Activated CD8-positive, alpha-beta T cell treated with anti-CD3 and anti-CD28 coated beads for 36 hours (primary cell): Measurements from ENCODE around the gene NBPF4. TPM values are rescaled to one million over a fixed set of nuclear protein-coding genes. Genes with fewer than 3 reads are reported as not detected.

Experiments
- ATAC-seq: fragments of 200-7000 bp; cut with Tn5 transposase; one replicate; pipeline ENCODE4 v1.10.0; 2021; ENCODE audit warnings: mild to moderate bottlenecking, moderate library complexity
- CTCF ChIA-PET: fragments of 350-600 bp; sonication (Branson Sonifier 250); formaldehyde crosslinking; loops from one replicate; lab custom pipeline; 2021; ENCODE audit warnings: antibody characterized with exemption; lab: Charles Lee
- POLR2A ChIA-PET: fragments of 350-600 bp; sonication (Branson Sonifier 250); formaldehyde crosslinking; loops from one replicate; lab custom pipeline; 2021; ENCODE audit warnings: antibody characterized with exemption; lab: Charles Lee
- DNase-seq: peaks from one replicate; pipeline ENCODE4 v3.0.0-alpha.2; 2020
- H3K27ac Mint-ChIP-seq: one replicate; pipeline ENCODE4 v1.8.0; 2021; ENCODE audit warnings: mild to moderate bottlenecking, mixed read lengths
- H3K27me3 Mint-ChIP-seq: one replicate; pipeline ENCODE4 v1.8.0; 2021; ENCODE audit warnings: mixed read lengths
- H3K36me3 Mint-ChIP-seq: one replicate; pipeline ENCODE4 v1.8.0; 2021; ENCODE audit warnings: low read depth, mixed read lengths
- H3K4me1 Mint-ChIP-seq: one replicate; pipeline ENCODE4 v1.8.0; 2021; ENCODE audit warnings: low read depth, mixed read lengths
- H3K4me3 Mint-ChIP-seq: one replicate; pipeline ENCODE4 v1.8.0; 2021; ENCODE audit warnings: mild to moderate bottlenecking, moderate library complexity, mixed read lengths
- H3K9me3 Mint-ChIP-seq: one replicate; pipeline ENCODE4 v1.8.0; 2021; ENCODE audit warnings: mixed read lengths
- CTCF ChIP-seq: fragments of 200-600 bp; IDR thresholded peaks from one replicate; pipeline ENCODE4 v1.8.0; 2022; ENCODE audit warnings: antibody characterized with exemption, mild to moderate bottlenecking
- intact Hi-C: fragments of 100-400 bp; cut with micrococcal nuclease; formaldehyde crosslinking; loops from one replicate; pipeline ENCODE4 v1.10.0; 2022
- total RNA-seq, 2 experiments: library from RNA; stranded (reverse); gene quantifications; one replicate each; pipeline ENCODE4 v1.2.3, GENCODE V29; 2021

NBPF4 gene
- total RNA-seq, 2 experiments from 2014 or later: not detected

DNA sequence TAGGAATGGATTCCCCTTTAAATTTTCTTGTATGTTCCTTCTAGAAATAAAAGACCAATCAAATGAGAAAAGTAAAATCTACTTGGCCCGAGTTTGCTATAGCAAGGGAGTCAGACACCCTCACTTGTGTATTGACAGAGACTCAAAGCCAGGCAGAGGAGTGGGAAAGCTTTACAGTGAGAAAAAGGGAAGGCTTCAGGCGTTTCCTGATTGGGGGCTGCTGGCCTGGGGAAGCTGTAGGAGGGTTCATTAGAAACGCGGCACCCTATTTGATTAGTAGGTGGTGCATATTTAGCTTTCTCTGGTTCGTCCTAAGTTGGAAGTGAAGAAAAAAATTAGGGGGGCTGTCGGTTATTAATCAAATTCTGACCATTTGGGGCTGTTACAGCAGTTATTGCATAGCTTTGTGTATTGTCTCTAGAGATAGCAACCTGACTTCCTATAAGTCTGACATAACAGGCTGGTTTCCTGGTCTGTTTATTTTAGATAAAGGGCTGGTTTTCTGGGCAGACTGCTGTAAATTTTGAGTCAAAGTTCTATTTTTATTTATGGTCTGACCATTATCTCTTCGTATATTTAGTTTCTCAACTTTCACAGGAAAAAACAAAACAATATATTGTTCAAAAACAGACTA lies 53.8 kb downstream of the NBPF4 start:
- H3K4me1 Mint-ChIP-seq: peaks cover 12% of the 10 kb centered on the region
- ChIA-PET POLR2A (interaction anchor here (1.0 kb wide), 1 partner anchor 10 kb away, joined by 3 read pairs; the partner anchor contains the start of gene SLC25A24), CTCF (interaction anchor here (0.6 kb wide), 1 partner anchor 373 kb away, joined by 3 read pairs; no protein-coding TSS in a partner anchor)
- ATAC-seq (no peak), DNase-seq (no peak)
- TF ChIP-seq CTCF: no peak
- no peaks in the 10 kb centered on the region for H3K27me3 Mint-ChIP-seq
- H3K27ac Mint-ChIP-seq: no peak overlapping the region
- no peak overlapping the region for H3K4me3 Mint-ChIP-seq
- peaks cover 27% of the 10 kb centered on the region for H3K36me3 Mint-ChIP-seq
- intact Hi-C loops: no loop called here
- peaks cover 12% of the 10 kb centered on the region for H3K9me3 Mint-ChIP-seq

- no peak for TF ChIP-seq CTCF
- Mint-ChIP-seq H3K27me3 (no peaks in the 10 kb centered on the region), H3K4me1 (peaks cover 12% of the 10 kb centered on the region), H3K27ac (peak overlapping the region; percentile 34), H3K36me3 (peaks cover 27% of the 10 kb centered on the region), H3K4me3 (no peak overlapping the region), H3K9me3 (peaks cover 12% of the 10 kb centered on the region)
- ATAC-seq: peak; percentile 42
- ChIA-PET POLR2A (no interaction called here), CTCF (no interaction called here)
- intact Hi-C loops: no loop called here
- DNase-seq: no peak
These were observed 55.1 kb downstream of the NBPF4 start for GRCh38 chr1:108188801-108189200.

DNA sequence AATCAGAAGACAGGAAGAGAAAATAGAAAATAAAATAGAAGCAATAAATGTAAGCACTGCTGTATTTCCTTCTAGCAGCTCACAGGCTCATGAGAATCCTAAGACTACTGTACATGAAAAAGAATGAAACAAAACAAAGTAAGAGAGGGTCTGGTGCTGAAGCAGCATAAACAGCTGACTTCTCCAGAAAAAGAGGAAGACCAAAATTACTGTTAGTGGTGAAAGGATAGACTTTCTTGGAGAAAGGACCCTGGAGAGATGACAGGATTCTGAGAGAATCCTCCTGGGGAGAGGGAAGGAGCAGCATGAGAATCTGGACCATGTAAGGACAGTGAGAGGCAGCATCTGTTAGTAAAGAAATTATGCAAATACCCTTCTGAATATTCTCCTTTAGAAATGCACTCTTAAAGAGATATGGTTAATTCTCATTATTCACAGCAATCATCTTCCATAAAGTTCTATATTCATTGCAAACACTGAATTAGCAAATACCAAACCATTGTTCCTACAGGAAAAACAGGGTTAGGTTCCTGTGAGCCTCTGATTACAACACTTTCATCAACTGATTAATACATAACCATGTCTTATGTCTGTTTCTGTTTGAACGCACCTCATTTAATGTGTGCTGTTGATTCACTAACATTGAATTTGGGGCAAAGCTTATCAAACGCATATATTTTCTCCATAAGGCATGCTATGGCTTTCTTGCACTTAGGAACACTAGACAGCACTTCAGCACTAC lies 60.7 kb downstream of the NBPF4 start:
- intact Hi-C loops: no loop called here
- H3K9me3 Mint-ChIP-seq: peaks cover 2% of the 10 kb centered on the region
- TF ChIP-seq CTCF: no peak
- no peaks in the 10 kb centered on the region for H3K27me3 Mint-ChIP-seq
- ATAC-seq (no peak), DNase-seq (no peak)
- H3K36me3 Mint-ChIP-seq: peaks cover 22% of the 10 kb centered on the region
- no peak overlapping the region for H3K4me3 Mint-ChIP-seq
- CTCF ChIA-PET: no interaction called here
- POLR2A ChIA-PET: no interaction called here
- H3K4me1 Mint-ChIP-seq: peaks cover 2% of the 10 kb centered on the region
- no peak overlapping the region for H3K27ac Mint-ChIP-seq

DNA sequence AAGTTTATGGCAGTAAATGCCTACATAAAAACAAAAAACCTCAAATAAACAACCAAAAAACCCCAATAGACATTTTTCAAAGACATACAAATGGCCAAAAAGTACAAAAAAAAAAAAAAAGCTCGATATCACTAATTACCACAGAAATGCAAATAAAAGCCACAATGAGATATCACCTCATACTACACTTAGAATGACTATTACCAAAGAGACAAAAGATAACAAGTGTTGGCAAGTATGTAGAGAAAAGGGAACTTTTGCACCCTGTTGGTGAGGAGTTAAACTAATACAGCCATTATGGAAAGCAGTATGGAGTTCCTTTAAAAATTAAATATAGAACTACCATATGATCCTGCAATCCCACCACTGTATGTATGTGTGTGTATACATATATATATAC lies 64.9 kb downstream of the NBPF4 start:
- peaks cover 43% of the 10 kb centered on the region for H3K36me3 Mint-ChIP-seq
- peaks cover 9% of the 10 kb centered on the region for H3K4me1 Mint-ChIP-seq
- H3K27me3 Mint-ChIP-seq: no peaks in the 10 kb centered on the region
- no peak overlapping the region for H3K4me3 Mint-ChIP-seq
- no peak overlapping the region for H3K27ac Mint-ChIP-seq
- peaks cover 4% of the 10 kb centered on the region for H3K9me3 Mint-ChIP-seq
- intact Hi-C loops: no loop called here
- no peak for ATAC-seq
- CTCF ChIA-PET: no interaction called here
- TF ChIP-seq CTCF: no peak
- no peak for DNase-seq
- POLR2A ChIA-PET: no interaction called here

Other genes with a start within 250 kb of the NBPF4 start
- 1 to 10 TPM; 7.4 to 8.2 TPM for gene SLC25A24, start 43.7 kb downstream of the NBPF4 start, total RNA-seq
- gene NBPF6, start 206.3 kb upstream of the NBPF4 start, total RNA-seq: not detected